Activated T-cell treated with anti-CD3 and anti-CD28 coated beads, Interleukin-2, amount 50 U/mL, for 24 hours (primary cell): Measurements from ENCODE around the gene MARCHF3.
"Not testable (repeated sequence)": the region's sequence is repeated elsewhere in the genome, so short reads cannot be mapped to it uniquely, and the experiment has no call there.

Experiments used
- DNase-seq: peaks from one replicate; pipeline ENCODE4 v3.0.0-alpha.2; 2020
- H3K27ac Mint-ChIP-seq: 2 replicates; pipeline ENCODE4 v1.8.0; 2020; ENCODE audit warnings: mild to moderate bottlenecking, mixed read lengths
- H3K27me3 Mint-ChIP-seq: 2 replicates; pipeline ENCODE4 v1.8.0; 2020; ENCODE audit warnings: mixed read lengths
- H3K36me3 Mint-ChIP-seq: 2 replicates; pipeline ENCODE4 v1.8.0; 2020; ENCODE audit warnings: low read depth, mixed read lengths
- H3K4me1 Mint-ChIP-seq: 2 replicates; pipeline ENCODE4 v1.8.0; 2020; ENCODE audit warnings: low read depth, mixed read lengths
- H3K4me3 Mint-ChIP-seq: 2 replicates; pipeline ENCODE4 v1.8.0; 2020; ENCODE audit warnings: mild to moderate bottlenecking, moderate library complexity, mixed read lengths
- H3K9me3 Mint-ChIP-seq: 2 replicates; pipeline ENCODE4 v1.8.0; 2020; ENCODE audit warnings: mixed read lengths

The MARCHF3 gene

GRCh38 chr5:126849101-126849678 is 181.2 kb downstream of the MARCHF3 start:
- Mint-ChIP-seq H3K4me1 (peaks cover 69% of the 10 kb centered on the region), H3K27me3 (no peaks in the 10 kb centered on the region), H3K27ac (no peak overlapping the region), H3K9me3 (no peaks in the 10 kb centered on the region), H3K4me3 (no peak overlapping the region), H3K36me3 (peaks cover 24% of the 10 kb centered on the region)
- no peak for DNase-seq

GRCh38 chr5:126848253-126848652 is 182.1 kb downstream of the MARCHF3 start:
- DNase-seq: no peak
- H3K4me1 Mint-ChIP-seq: peaks cover 61% of the 10 kb centered on the region
- no peaks in the 10 kb centered on the region for H3K9me3 Mint-ChIP-seq
- no peak overlapping the region for H3K27ac Mint-ChIP-seq
- no peaks in the 10 kb centered on the region for H3K27me3 Mint-ChIP-seq
- H3K4me3 Mint-ChIP-seq: no peak overlapping the region
- peaks cover 17% of the 10 kb centered on the region for H3K36me3 Mint-ChIP-seq

GRCh38 chr5:126847826-126848251 is 182.5 kb downstream of the MARCHF3 start:
- H3K4me3 Mint-ChIP-seq: no peak overlapping the region
- no peaks in the 10 kb centered on the region for H3K9me3 Mint-ChIP-seq
- H3K27me3 Mint-ChIP-seq: no peaks in the 10 kb centered on the region
- H3K36me3 Mint-ChIP-seq: peaks cover 17% of the 10 kb centered on the region
- H3K27ac Mint-ChIP-seq: no peak overlapping the region
- DNase-seq: no peak
- H3K4me1 Mint-ChIP-seq: peaks cover 57% of the 10 kb centered on the region

GRCh38 chr5:126847456-126847820 is 182.9 kb downstream of the MARCHF3 start:
- no peak overlapping the region for H3K4me3 Mint-ChIP-seq
- no peak overlapping the region for H3K27ac Mint-ChIP-seq
- H3K4me1 Mint-ChIP-seq: peaks cover 53% of the 10 kb centered on the region
- H3K27me3 Mint-ChIP-seq: no peaks in the 10 kb centered on the region
- no peaks in the 10 kb centered on the region for H3K9me3 Mint-ChIP-seq
- no peak for DNase-seq
- H3K36me3 Mint-ChIP-seq: peaks cover 16% of the 10 kb centered on the region

- H3K27me3 Mint-ChIP-seq: no peaks in the 10 kb centered on the region
- peak overlapping the region; percentile 47 for H3K27ac Mint-ChIP-seq
- DNase-seq: no peak
- H3K4me3 Mint-ChIP-seq: no peak overlapping the region
- peaks cover 13% of the 10 kb centered on the region for H3K36me3 Mint-ChIP-seq
- no peaks in the 10 kb centered on the region for H3K9me3 Mint-ChIP-seq
- H3K4me1 Mint-ChIP-seq: peaks cover 47% of the 10 kb centered on the region
Measured at GRCh38 chr5:126846744-126847455, 183.5 kb downstream of the MARCHF3 start.

GRCh38 chr5:126846344-126846743 is 184.0 kb downstream of the MARCHF3 start:
- Mint-ChIP-seq H3K36me3 (peaks cover 11% of the 10 kb centered on the region), H3K27me3 (no peaks in the 10 kb centered on the region), H3K27ac (peak overlapping the region; percentile 47), H3K4me3 (no peak overlapping the region), H3K9me3 (no peaks in the 10 kb centered on the region), H3K4me1 (peaks cover 42% of the 10 kb centered on the region)
- no peak for DNase-seq

GRCh38 chr5:126845470-126846070 is 184.8 kb downstream of the MARCHF3 start:
- peaks cover 13% of the 10 kb centered on the region for H3K36me3 Mint-ChIP-seq
- not testable (repeated sequence) for H3K4me3 Mint-ChIP-seq, H3K27me3 Mint-ChIP-seq, H3K9me3 Mint-ChIP-seq
- peak overlapping the region; percentile 80 for H3K27ac Mint-ChIP-seq
- peak; percentile 62 for DNase-seq
- peaks cover 34% of the 10 kb centered on the region for H3K4me1 Mint-ChIP-seq

GRCh38 chr5:126843375-126843774 is 187.0 kb downstream of the MARCHF3 start:
- H3K27me3 Mint-ChIP-seq, H3K9me3 Mint-ChIP-seq, DNase-seq, H3K4me3 Mint-ChIP-seq: not testable (repeated sequence)
- Mint-ChIP-seq H3K4me1 (peaks cover 33% of the 10 kb centered on the region), H3K36me3 (peaks cover 28% of the 10 kb centered on the region), H3K27ac (peak overlapping the region; percentile 7)

GRCh38 chr5:126839407-126839806 is 191.0 kb downstream of the MARCHF3 start:
- Mint-ChIP-seq H3K27ac (peak overlapping the region; percentile 39), H3K36me3 (peaks cover 58% of the 10 kb centered on the region)
- H3K4me3 Mint-ChIP-seq, H3K4me1 Mint-ChIP-seq, H3K27me3 Mint-ChIP-seq, H3K9me3 Mint-ChIP-seq, DNase-seq: not testable (repeated sequence)

- H3K36me3 Mint-ChIP-seq: peaks cover 69% of the 10 kb centered on the region
- H3K27me3 Mint-ChIP-seq: no peaks in the 10 kb centered on the region
- no peaks in the 10 kb centered on the region for H3K4me1 Mint-ChIP-seq
- H3K27ac Mint-ChIP-seq: no peak overlapping the region
- DNase-seq: no peak
- H3K4me3 Mint-ChIP-seq: no peak overlapping the region
- no peaks in the 10 kb centered on the region for H3K9me3 Mint-ChIP-seq
Measured at GRCh38 chr5:126837906-126838539, 192.3 kb downstream of the MARCHF3 start.

- DNase-seq: no peak
- no peaks in the 10 kb centered on the region for H3K9me3 Mint-ChIP-seq
- H3K4me1 Mint-ChIP-seq: no peaks in the 10 kb centered on the region
- H3K27ac Mint-ChIP-seq: no peak overlapping the region
- H3K27me3 Mint-ChIP-seq: no peaks in the 10 kb centered on the region
- no peak overlapping the region for H3K4me3 Mint-ChIP-seq
- H3K36me3 Mint-ChIP-seq: peaks cover 77% of the 10 kb centered on the region
Measured at GRCh38 chr5:126837242-126837641, 193.1 kb downstream of the MARCHF3 start.

GRCh38 chr5:126836778-126837177 is 193.6 kb downstream of the MARCHF3 start:
- Mint-ChIP-seq H3K27me3 (no peaks in the 10 kb centered on the region), H3K4me3 (no peak overlapping the region), H3K4me1 (no peaks in the 10 kb centered on the region), H3K9me3 (no peaks in the 10 kb centered on the region), H3K36me3 (peaks cover 77% of the 10 kb centered on the region), H3K27ac (no peak overlapping the region)
- no peak for DNase-seq

- peaks cover 3% of the 10 kb centered on the region for H3K4me1 Mint-ChIP-seq
- no peaks in the 10 kb centered on the region for H3K27me3 Mint-ChIP-seq
- peaks cover 95% of the 10 kb centered on the region for H3K36me3 Mint-ChIP-seq
- no peak overlapping the region for H3K27ac Mint-ChIP-seq
- DNase-seq: no peak
- no peaks in the 10 kb centered on the region for H3K9me3 Mint-ChIP-seq
- no peak overlapping the region for H3K4me3 Mint-ChIP-seq
Measured at GRCh38 chr5:126831156-126831555, 199.2 kb downstream of the MARCHF3 start.

- no peaks in the 10 kb centered on the region for H3K27me3 Mint-ChIP-seq
- peak overlapping the region; percentile 14 for H3K27ac Mint-ChIP-seq
- peaks cover 95% of the 10 kb centered on the region for H3K36me3 Mint-ChIP-seq
- DNase-seq: no peak
- peaks cover 3% of the 10 kb centered on the region for H3K4me1 Mint-ChIP-seq
- no peak overlapping the region for H3K4me3 Mint-ChIP-seq
- no peaks in the 10 kb centered on the region for H3K9me3 Mint-ChIP-seq
Measured at GRCh38 chr5:126830061-126830460, 200.3 kb downstream of the MARCHF3 start.

GRCh38 chr5:126829098-126829497 is 201.3 kb downstream of the MARCHF3 start:
- Mint-ChIP-seq H3K4me3 (no peak overlapping the region), H3K27ac (no peak overlapping the region), H3K9me3 (no peaks in the 10 kb centered on the region), H3K4me1 (peaks cover 3% of the 10 kb centered on the region), H3K27me3 (no peaks in the 10 kb centered on the region), H3K36me3 (peaks cover 94% of the 10 kb centered on the region)
- DNase-seq: no peak
